Measurements from ENCODE around the gene LCLAT1.

Gene LCLAT1

GRCh38 chr2:30680121-30680520 is 233.1 kb downstream of the LCLAT1 start:
- DNase-seq: no peak

- DNase-seq: no peak
Measured at GRCh38 chr2:30681022-30681421, 234.0 kb downstream of the LCLAT1 start.

DNA sequence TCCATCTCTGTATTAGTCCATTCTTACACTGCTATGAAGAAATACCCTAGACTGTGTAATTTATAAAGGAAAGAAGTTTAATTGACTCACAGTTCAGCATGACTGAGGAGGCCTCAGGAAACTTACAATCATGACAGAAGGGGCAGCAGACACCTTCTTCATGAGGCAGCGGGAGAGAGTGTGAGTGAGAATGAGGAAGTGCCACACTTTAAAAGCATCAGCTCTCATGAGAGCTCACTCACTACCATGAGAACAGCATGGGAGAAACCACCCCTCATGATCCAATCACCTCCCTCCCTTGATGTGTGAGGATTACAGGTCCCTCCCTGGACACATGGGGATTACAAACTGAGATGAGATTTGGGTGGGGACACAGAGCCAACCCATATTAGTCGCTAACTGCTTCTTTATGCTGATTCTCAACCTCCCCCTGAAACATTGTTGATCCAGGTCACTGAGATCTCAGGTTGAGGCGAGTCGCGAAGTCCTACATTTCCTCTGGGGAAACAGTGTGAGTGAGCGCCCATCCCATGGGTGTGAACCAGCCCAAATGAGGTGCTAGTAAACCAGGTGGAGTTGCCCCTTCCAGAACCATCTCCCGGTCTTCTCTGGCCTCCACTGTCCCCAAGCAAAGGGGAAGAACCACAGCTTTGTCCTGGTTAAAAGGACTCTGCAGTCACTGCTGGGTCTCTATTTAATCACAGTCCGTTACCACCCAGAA is 236.3 kb downstream of the LCLAT1 start:
- no peak for DNase-seq

DNA sequence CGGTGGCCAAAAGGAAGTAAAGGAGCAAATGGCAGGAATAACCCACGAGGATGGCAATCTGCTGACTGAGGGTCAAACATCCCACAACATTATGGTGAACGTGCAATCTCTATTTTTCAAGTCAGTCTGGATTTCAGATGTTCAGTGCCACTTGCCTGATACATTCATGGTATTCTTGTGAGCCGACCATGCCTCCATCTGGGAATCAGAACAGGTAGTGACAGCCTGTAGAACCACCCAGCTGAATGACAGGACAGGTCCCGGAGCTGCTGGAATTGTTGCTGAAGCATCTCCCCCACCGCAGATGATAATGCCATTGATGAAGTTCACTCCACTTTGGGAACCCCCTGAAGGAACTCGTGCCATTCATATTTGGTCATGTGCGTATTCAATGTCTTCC is 237.0 kb downstream of the LCLAT1 start:
- no peak for DNase-seq

GRCh38 chr2:30684516-30684915 is 237.5 kb downstream of the LCLAT1 start:
- no peak for DNase-seq

- DNase-seq: no peak
Measured at GRCh38 chr2:30684996-30685395, 237.9 kb downstream of the LCLAT1 start.

DNA sequence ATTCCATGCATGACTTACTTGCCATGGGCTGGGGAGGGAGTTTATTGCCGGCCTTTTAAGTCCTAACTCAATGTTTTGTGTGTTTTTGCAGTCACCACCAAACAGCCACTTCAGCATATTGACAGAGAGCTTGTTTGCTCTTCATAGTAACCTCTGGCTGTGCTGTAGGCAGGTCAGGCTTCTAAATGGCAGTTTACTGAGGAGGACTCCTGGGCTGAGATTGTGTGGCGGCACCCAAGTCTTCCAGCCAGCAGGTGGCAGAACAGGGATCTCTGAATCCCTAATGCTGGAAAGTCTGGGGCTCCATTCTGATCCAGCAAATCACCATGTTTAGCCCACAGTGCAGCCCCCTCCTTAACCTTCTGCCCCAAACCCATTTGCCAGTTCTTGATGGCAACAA is 239.0 kb downstream of the LCLAT1 start:
- no peak for DNase-seq

GRCh38 chr2:30686669-30687068 is 239.6 kb downstream of the LCLAT1 start:
- no peak for DNase-seq

DNA sequence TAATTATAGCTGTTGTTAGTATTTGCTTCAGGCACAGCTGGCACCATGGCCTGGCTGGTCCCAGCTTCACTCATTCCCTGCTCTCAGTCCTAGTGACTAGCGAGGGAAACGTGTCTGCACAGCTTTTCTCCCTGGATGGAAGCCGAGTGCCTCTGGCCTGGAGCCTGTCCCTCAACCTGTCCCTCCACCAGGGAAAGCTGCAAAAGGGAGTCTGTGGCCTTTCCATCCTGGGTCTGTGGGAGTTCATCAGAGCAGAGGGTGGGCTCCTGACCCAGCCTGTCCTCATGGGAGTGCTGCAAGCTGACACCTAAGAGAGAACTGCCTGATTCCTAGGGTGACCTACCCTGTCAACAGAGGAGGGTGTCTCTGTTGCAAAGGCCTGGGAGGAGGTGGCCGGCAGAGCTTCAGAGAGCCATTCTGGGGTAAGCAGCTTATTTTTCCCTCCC is 241.9 kb downstream of the LCLAT1 start:
- DNase-seq: no peak

DNA sequence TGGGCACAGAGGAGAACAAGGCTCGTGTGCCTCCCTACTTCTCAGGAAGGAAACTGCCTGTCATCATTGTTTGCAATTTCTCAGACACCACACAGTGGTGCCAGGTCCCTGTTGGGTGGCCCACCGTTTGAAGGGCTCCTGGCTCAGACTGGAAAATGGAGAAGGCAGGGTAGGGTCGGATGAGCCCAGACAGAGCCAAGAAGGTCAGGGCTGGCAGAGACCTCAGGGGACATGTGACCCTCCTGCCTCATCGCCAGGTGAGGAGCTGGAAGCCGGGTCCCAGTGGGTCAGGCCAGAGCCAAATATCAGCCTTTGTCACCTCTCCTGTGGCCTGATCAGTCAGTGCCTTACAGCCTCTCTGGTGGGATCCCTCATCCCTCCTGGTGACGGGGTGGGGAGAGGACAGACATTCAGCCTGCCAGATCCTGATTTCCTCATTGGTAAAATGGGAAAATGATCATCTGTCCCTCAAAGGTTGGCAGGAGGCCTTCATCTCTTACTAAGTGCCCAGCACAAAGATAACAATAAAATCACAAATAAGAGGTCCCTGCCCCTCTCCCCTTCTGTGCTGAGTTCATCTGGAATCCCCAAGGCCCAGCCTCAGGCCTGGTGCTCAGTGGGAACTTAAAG is 242.6 kb downstream of the LCLAT1 start:
- no peak for DNase-seq

GRCh38 chr2:30690126-30690561 is 243.1 kb downstream of the LCLAT1 start:
- no peak for DNase-seq

DNA sequence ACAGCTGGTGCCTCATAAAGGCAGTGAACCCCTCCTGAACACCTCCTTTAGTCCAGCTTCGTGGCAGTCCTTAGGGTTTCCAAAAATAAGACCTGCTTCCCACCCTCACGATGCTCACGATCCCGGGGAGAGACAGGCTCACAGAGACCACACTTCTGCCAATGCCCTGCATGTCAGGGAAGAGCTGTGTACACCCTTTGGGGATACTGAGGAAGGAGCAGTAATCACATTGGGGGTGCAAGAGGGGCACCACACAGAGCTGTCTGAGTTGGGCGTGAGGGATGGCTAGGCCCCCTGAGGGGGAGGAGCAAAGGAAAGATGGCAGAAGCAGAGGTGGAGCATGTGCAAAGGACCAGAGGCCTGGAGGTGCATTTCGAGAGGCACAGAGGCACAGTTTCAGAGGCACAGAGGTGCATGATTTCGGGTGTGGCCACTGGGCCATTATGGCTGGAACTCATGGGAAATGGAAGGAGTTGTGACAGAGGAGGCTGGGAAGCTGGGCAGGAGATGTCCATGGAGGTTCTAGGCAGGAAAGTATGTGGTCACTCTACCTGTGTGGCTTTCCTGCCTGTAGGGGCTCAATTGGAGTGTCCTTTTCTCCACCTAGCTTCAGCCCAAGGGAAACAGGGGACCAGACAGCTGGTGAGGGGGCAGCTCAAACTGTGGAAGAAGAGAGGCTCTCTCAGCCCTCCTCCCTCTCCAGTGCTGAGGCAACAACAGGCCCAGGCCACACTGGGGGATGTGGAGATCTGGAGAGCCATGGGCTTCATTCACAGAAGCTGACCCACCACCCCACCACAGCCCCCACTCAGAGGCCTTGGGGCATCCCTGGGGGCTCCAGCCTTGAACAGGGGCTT is 244.3 kb downstream of the LCLAT1 start:
- DNase-seq: no peak

DNA sequence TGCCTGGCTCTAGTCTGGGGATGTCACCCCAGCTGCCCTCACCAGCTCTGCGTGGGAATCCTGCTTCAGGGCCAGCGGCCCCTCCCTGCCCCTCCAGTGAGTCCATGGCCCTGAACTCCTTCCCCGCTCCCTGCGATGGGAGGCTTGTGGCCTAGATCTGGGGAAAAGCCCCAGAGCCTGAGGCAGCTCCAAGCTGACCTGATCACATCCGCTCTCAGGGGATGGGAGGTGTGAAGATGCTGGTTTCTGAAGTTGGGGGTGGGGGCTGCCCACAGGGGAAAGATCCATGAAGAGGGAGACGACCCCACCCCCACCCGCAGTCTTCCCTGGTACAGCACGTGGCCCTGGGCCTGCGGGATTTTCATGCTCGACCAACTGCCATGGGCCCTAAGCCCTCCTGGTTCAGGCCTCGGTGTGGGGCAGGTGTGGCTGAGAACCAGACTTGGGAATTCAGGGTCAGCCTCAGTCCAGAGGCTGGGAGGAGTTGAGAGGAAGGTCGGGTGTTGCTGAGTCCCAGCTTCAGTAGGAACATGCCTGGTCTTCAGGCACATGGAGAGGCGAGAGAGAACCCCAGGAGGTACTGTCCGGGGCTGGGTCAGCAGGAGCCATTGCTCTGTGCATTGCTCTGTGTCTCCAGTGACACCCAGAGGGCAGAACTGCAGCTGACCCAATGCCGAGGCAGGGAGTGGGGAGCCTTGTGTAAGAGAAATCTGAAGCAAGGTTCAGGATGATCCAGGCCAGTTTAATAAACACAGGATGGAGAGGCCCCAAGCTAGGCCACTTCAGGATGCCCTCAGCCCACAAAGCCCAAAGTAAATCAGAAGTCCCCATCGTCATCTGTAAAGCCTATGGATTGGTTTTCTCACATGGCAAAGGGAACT is 245.1 kb downstream of the LCLAT1 start:
- no peak for DNase-seq

DNA sequence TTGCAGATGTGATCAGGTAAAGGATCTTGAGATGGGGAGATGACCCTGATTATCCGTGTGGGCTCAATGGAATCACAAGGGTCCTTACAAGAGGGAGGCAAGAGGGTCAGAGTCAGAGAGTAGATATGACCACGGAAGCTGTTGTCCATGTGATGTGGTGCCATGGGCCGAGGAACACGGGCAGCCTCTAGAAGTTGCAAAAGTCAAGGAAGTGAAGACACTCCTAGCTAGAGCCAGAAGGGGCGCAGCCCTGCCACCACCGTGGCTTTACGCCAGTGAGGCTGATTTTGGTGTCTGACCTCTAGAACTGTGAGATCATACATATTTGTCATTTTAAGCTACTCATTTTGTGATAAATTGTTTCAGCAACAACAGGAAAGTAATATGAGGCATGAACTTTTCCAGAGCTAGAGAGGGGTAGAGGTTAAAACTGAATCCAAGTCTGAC is 245.8 kb downstream of the LCLAT1 start:
- DNase-seq: no peak

Measured in stimulated activated CD8-positive, alpha-beta memory T cell treated with anti-CD3 and anti-CD28 coated beads, Interleukin-4, amount 100 ng/mL, for 48 hours (primary cell).